HEK293T (cell line): ENCODE measurements around the gene SF3A2.
A peak's percentile ranks its signal among the peaks of the same experiment; 100 is the strongest.
"Not testable (repeated sequence)": the region's sequence is repeated elsewhere in the genome, so short reads cannot be mapped to it uniquely, and the experiment has no call there.

Experiments
- CTCF ChIA-PET: fragments of 350-600 bp; formaldehyde crosslinking; extraction: SDS; loops from one replicate; lab custom pipeline; 2021; ENCODE audit warnings: antibody characterized with exemption, inconsistent platforms; lab: Yijun Ruan, JAX
- POLR2A ChIA-PET: fragments of 350-600 bp; formaldehyde crosslinking; extraction: SDS; loops from one replicate; lab custom pipeline; 2020; ENCODE audit warnings: antibody characterized with exemption, inconsistent platforms; lab: Yijun Ruan, JAX
- DNase-seq: peaks from one replicate; pipeline ENCODE4 v3.0.0; 2012; ENCODE audit warnings: mixed read lengths; ENCODE audit errors: extremely low spot score
- ARNT ChIP-seq: fragments of 450-650 bp; IDR thresholded peaks from 2 replicates; pipeline ENCODE4 v1.6.1; 2017; ENCODE audit warnings: mild to moderate bottlenecking
- BHLHE40 ChIP-seq: fragments of 450-650 bp; IDR thresholded peaks from 2 replicates; pipeline ENCODE4 v1.6.1; 2016; ENCODE audit warnings: mild to moderate bottlenecking, moderate library complexity, borderline replicate concordance
- CTBP1 ChIP-seq: fragments of 450-650 bp; IDR thresholded peaks from 2 replicates; pipeline ENCODE4 v1.6.1; 2016; ENCODE audit warnings: borderline replicate concordance
- ELF4 ChIP-seq: fragments of 450-650 bp; IDR thresholded peaks from 2 replicates; pipeline ENCODE4 v1.6.1; 2017; ENCODE audit warnings: antibody characterized with exemption
- FOXA1 ChIP-seq: fragments of 450-650 bp; IDR thresholded peaks from 2 replicates; pipeline ENCODE4 v1.6.1; 2016; ENCODE audit warnings: mild to moderate bottlenecking
- FOXK2 ChIP-seq: fragments of 450-650 bp; IDR thresholded peaks from 2 replicates; pipeline ENCODE4 v1.6.1; 2016; ENCODE audit warnings: mild to moderate bottlenecking
- FOXM1 ChIP-seq: fragments of 450-650 bp; IDR thresholded peaks from 2 replicates; pipeline ENCODE4 v1.6.1; 2017; ENCODE audit warnings: mild to moderate bottlenecking, borderline replicate concordance
- HDGF ChIP-seq: fragments of 450-650 bp; IDR thresholded peaks from 2 replicates; pipeline ENCODE4 v1.6.1; 2017; ENCODE audit warnings: antibody characterized with exemption, borderline replicate concordance
- L3MBTL2 ChIP-seq: fragments of 450-650 bp; conservative IDR thresholded peaks from 2 replicates; pipeline ENCODE4 v1.6.1; 2016; ENCODE audit warnings: mild to moderate bottlenecking
- LEF1 ChIP-seq: fragments of 450-650 bp; IDR thresholded peaks from 2 replicates; pipeline ENCODE4 v1.6.1; 2017; ENCODE audit warnings: mild to moderate bottlenecking, borderline replicate concordance
- NFRKB ChIP-seq: fragments of 450-650 bp; IDR thresholded peaks from 2 replicates; pipeline ENCODE4 v1.6.1; 2016; ENCODE audit warnings: mild to moderate bottlenecking, moderate library complexity
- SP1 ChIP-seq: fragments of 450-650 bp; IDR thresholded peaks from 2 replicates; pipeline ENCODE4 v1.6.1; 2017
- SUZ12 ChIP-seq: fragments of 450-650 bp; IDR thresholded peaks from 2 replicates; pipeline ENCODE4 v1.6.1; 2016; ENCODE audit warnings: mild to moderate bottlenecking
- TARDBP ChIP-seq: fragments of 450-650 bp; IDR thresholded peaks from 2 replicates; pipeline ENCODE4 v1.6.1; 2016
- ZNF384 ChIP-seq: fragments of 450-650 bp; IDR thresholded peaks from 2 replicates; pipeline ENCODE4 v1.6.1; 2016
- TF ChIP-seq, protein P1 (sequence below): fragments of 450-650 bp; IDR thresholded peaks from 2 replicates; pipeline ENCODE4 v1.6.1; 2016

The SF3A2 gene

DNA sequence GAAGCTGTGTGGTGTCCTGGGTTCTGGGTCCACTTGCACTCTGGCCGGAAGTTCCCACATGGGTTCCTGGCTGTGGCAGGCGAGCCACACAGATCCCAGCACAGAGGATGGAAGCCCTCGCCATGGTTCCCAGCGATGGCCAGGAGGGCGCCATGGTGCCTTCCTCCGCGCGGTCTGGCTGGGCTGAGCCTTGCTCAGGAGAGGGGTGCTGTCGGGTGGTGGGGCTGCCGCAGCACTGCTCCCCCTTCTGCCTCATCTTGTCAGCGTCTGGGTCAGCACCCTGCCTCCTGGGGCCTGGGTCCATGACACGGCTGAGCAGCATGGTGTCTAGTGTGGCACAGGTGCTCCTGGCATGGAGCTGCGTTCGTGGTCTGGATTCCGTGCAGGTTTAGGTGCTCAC, 39.4 kb upstream of the SF3A2 start:
- DNase-seq = no peak
- TF ChIP-seq SP1 (no peak), HDGF (no peak), FOXA1 (no peak), L3MBTL2 (no peak), FOXK2 (no peak)
- ChIA-PET POLR2A (no interaction called here), CTCF (no interaction called here)

DNA sequence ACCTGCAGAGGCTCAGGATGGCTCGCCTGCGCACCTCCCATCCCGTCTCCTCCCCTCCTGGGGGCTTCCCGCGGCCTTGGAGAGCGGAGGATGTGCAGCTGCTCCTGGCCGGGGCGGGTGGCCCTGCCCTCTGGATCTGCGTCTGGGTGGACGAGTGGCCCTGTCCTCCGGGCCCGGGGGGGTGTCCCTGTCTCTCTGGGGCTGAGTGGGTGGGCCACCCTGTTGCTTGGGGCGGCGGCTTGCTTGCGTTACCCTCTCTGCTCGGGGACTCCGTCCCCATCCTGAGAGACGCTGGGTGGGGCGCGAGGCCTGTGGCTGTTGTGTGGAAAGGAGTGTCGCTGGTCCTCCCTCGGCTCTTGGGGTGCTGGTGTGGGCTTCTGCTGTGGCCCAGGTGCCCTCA, 38.3 kb upstream of the SF3A2 start:
- TF ChIP-seq ARNT = no peak
- TF ChIP-seq ELF4 = no peak
- TF ChIP-seq CTBP1 = no peak
- TF ChIP-seq SUZ12 = no peak
- no peak for TF ChIP-seq FOXA1
- TF ChIP-seq TARDBP = no peak
- TF ChIP-seq LEF1 = no peak
- no peak for TF ChIP-seq FOXK2
- TF ChIP-seq SP1 = no peak
- ChIA-PET POLR2A (no interaction called here), CTCF (no interaction called here)
- no peak for DNase-seq

DNA sequence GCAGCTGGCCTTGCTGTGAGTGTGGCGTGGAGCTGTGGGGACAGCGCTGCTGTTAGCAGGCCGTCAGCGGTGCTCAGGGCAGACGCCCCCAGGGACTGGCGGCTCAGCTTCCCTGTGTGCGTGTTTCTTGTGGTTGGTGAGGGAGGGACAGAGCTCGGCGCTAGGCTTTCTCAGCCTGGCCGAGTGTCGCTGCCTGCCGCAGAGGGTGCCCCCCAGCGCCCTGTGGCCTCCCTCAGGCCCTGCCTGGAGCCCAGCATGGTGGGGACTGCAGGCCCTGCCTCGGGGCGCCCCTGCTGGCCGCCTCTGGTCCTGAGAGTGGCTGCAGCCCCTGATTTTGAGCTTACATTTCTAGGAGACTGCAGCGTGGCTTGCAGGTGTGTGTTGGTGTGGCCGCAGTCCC, 37.4 kb upstream of the SF3A2 start:
- DNase-seq = peak; percentile 62
- ChIA-PET POLR2A (no interaction called here), CTCF (interaction anchor here (0.6 to 1.3 kb wide), 4 partner anchors 12 to 43 kb away, joined by 3 to 5 read pairs (median 4); no protein-coding TSS in a partner anchor)
- no peak for TF ChIP-seq NFRKB
- no peak for TF ChIP-seq LEF1
- no peak for TF ChIP-seq ELF4
- no peak for TF ChIP-seq FOXK2
- TF ChIP-seq CTBP1 = no peak
- TF ChIP-seq, protein P1, sequence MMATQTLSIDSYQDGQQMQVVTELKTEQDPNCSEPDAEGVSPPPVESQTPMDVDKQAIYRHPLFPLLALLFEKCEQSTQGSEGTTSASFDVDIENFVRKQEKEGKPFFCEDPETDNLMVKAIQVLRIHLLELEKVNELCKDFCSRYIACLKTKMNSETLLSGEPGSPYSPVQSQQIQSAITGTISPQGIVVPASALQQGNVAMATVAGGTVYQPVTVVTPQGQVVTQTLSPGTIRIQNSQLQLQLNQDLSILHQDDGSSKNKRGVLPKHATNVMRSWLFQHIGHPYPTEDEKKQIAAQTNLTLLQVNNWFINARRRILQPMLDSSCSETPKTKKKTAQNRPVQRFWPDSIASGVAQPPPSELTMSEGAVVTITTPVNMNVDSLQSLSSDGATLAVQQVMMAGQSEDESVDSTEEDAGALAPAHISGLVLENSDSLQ = no peak
- no peak for TF ChIP-seq SUZ12
- no peak for TF ChIP-seq ARNT
- no peak for TF ChIP-seq ZNF384
- no peak for TF ChIP-seq TARDBP
- TF ChIP-seq SP1 = no peak
- TF ChIP-seq HDGF = no peak
- no peak for TF ChIP-seq FOXA1
- TF ChIP-seq L3MBTL2 = no peak

DNA sequence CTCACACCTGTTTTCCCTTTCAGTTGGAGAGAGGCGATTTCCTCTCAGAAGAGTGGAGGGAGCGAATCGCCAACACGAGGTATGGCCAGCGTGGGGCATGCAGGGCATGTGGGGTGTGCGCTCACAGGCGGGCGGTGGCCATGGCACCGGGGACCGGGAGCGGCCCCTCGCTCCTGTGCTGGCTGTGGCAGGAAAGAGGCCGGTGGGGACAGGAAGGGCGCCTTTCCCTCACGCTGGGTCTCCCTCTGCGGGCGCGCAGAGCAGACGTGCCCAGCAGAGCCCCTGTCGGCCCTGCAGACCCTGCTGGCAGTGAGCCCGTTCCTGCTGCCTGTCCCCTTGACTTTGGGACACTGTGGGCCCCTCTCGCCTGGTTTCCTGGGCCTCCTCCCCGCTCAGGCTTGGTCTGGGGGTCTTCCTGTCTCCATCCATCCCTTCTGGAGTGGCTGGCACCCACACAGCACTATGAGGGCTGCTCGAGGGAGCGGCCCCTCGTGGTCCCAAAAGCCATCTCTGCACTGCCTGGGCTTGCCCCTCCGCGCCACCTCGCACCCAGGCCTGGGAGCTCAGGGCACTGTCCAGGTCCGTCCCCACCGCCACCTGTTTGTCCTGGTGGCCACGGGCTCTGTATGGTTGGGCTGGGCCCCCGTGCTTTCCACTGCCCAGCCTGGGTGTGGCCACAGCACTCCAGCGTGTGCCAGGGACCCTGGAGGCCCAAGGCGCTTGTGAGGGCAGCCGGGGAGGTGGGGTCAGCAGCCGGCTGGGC, 36.6 kb upstream of the SF3A2 start:
- TF ChIP-seq HDGF = no peak
- no peak for TF ChIP-seq FOXA1
- no peak for TF ChIP-seq CTBP1
- no peak for TF ChIP-seq SUZ12
- no peak for TF ChIP-seq SP1
- TF ChIP-seq ELF4 = no peak
- no peak for TF ChIP-seq FOXM1
- no peak for TF ChIP-seq TARDBP
- no peak for TF ChIP-seq BHLHE40
- no peak for TF ChIP-seq LEF1
- TF ChIP-seq L3MBTL2 = no peak
- TF ChIP-seq NFRKB = no peak
- TF ChIP-seq ZNF384 = no peak
- POLR2A ChIA-PET = no interaction called here
- DNase-seq = no peak
- CTCF ChIA-PET = interaction anchor here (0.6 to 1.3 kb wide), 4 partner anchors 13 to 44 kb away, joined by 3 to 5 read pairs (median 4); no protein-coding TSS in a partner anchor

DNA sequence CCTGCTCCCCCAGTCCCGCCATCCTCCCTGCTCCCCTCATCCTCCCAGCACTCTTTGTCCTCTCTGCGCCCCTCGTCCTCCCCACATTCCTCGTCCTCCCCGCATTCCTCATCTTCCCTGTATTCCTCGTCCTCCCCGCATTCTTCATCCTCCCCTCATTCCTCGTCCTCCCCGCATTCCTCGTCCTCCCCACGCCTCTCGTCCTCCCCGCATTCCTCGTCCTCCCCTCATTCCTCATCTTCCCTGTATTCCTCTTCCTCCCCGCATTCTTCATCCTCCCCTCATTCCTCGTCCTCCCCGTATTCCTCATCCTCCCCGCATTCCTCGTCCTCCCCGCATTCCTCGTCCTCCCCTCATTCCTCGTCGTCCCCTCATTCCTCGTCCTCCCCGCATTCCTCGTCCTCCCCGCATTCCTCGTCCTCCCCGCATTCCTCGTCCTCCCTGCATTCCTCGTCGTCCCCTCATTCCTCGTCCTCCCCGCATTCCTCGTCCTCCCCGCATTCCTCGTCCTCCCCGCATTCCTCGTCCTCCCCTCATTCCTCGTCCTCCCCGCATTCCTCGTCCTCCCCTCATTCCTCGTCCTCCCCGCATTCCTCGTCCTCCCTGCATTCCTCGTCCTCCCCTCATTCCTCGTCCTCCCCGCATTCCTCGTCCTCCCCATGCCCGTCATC, 35.9 kb upstream of the SF3A2 start:
- CTCF ChIA-PET, POLR2A ChIA-PET, DNase-seq: not testable (repeated sequence)

DNA sequence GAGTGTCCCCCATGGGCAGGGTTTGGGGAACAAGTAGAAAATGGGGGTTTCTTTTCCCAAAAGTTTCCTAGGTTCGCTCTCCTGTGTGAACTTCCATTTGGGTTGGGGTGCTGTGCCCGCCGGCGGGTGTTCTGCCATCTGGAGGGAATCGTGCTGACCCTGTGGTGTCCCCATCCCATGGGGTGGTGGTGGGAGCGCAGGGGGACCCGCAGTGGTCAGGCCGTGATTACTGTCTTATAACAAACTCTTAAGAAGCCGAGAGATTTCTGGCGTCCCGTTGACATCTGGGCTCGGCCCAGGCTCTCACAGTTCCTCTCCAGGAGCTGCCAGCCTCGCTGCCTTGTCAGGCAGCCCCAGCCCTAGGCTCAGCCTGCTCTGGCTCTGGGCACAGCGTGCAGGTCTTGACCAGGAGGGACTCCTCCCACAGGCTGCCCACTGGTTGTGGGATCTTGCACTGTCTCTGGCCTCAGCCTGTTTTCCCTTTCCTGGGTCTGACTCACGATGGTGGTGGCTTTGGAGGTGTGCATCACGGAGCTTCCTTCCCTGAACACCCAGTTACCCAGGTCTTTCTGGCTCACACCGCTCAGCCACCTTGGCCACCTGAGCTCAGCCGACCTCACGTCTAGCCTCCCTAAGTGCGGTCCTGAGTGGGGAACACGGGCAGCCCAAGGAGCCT, 35.0 kb upstream of the SF3A2 start:
- CTCF ChIA-PET = no interaction called here

DNA sequence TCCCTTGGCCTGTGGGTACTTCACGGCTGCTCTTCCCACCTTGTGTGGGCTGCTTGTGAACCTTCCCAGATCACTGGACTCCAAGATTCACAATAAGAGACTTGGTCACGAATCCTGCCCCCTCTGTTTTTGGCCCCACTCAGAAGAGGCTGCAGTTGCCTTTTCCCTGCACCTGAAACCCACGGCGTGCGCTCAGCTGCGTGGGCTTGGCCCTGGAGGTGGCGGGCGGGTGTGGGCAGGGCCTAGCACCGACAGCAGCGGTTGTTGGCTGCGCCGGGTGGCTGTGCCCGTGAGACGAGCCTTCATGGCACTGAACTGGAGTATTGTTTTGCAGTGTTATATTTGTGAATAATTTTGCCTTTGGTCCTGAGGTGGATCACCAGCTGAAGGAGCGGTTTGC, 34.3 kb upstream of the SF3A2 start:
- no peak for TF ChIP-seq TARDBP
- TF ChIP-seq LEF1 = no peak
- no peak for TF ChIP-seq L3MBTL2
- TF ChIP-seq FOXM1 = no peak
- TF ChIP-seq ZNF384 = no peak
- TF ChIP-seq FOXA1 = no peak
- TF ChIP-seq SP1 = no peak
- TF ChIP-seq SUZ12 = no peak
- TF ChIP-seq, protein P1 = no peak
- TF ChIP-seq NFRKB = no peak
- TF ChIP-seq CTBP1 = no peak
- TF ChIP-seq ARNT = no peak
- POLR2A ChIA-PET = no interaction called here
- CTCF ChIA-PET = no interaction called here
- no peak for DNase-seq

More for the DNA sequence above, 35.0 kb upstream of the SF3A2 start:
- POLR2A ChIA-PET = no interaction called here
- no peak for DNase-seq
- no peak for TF ChIP-seq FOXA1
